Mucosa of rectum (tissue), 2 donors: ENCODE measurements around the gene CXCL9.

ENCODE experiments used
- H3K27ac ChIP-seq, 2 donors: one replicate each; pipeline ENCODE4 v1.7.0; 2013; ENCODE audit warnings: inconsistent platforms in 2 of 2, low read depth in 2 of 2, low read length in 2 of 2
- H3K27me3 ChIP-seq, 2 donors: one replicate each; pipeline ENCODE4 v1.7.0; 2013; ENCODE audit warnings: low read length in 2 of 2; ENCODE audit not compliant: control insufficient read depth in 2 of 2, insufficient read depth in 2 of 2
- H3K36me3 ChIP-seq, 2 donors: one replicate each; pipeline ENCODE4 v1.7.0; 2013; ENCODE audit warnings: low read length in 2 of 2; ENCODE audit not compliant: control insufficient read depth in 2 of 2, insufficient read depth in 2 of 2
- H3K4me1 ChIP-seq, 2 donors: one replicate each; pipeline ENCODE4 v1.7.0; 2013; ENCODE audit warnings: low read length in 2 of 2, mild to moderate bottlenecking in 1 of 2; ENCODE audit not compliant: control insufficient read depth in 2 of 2, insufficient read depth in 2 of 2
- H3K4me3 ChIP-seq, 2 donors: one replicate each; pipeline ENCODE4 v1.7.0; 2013; ENCODE audit warnings: low read length in 2 of 2
- H3K9ac ChIP-seq, 2 donors: one replicate each; pipeline ENCODE4 v1.7.0; 2013; ENCODE audit warnings: low read length in 2 of 2, low read depth in 1 of 2, mild to moderate bottlenecking in 1 of 2
- H3K9me3 ChIP-seq, 2 donors: one replicate each; pipeline ENCODE4 v1.7.0; 2013; ENCODE audit warnings: low read length in 2 of 2; ENCODE audit not compliant: control insufficient read depth in 2 of 2
- donor health status: healthy.
- donor health status: Normal muscosa, but diverticular disease.

Gene CXCL9

GRCh38 chr4:76013540-76013939 lies 6.2 kb upstream of the CXCL9 start:
- H3K36me3 ChIP-seq: no peaks in the 10 kb centered on the region
- H3K9me3 ChIP-seq: no peaks in the 10 kb centered on the region
- H3K4me1 ChIP-seq: peaks cover 0 to 6% of the 10 kb centered on the region in 2 donors
- no peaks in the 10 kb centered on the region for H3K27me3 ChIP-seq
- no peak overlapping the region for H3K4me3 ChIP-seq
- no peak overlapping the region for H3K27ac ChIP-seq
- H3K9ac ChIP-seq: no peak overlapping the region

- no peak overlapping the region for H3K9ac ChIP-seq
- H3K9me3 ChIP-seq: no peaks in the 10 kb centered on the region
- no peak overlapping the region for H3K4me3 ChIP-seq
- H3K27ac ChIP-seq: peak overlapping the region; percentile 67 to 73
- peaks cover 0 to 6% of the 10 kb centered on the region in 2 donors for H3K4me1 ChIP-seq
- no peaks in the 10 kb centered on the region for H3K27me3 ChIP-seq
- H3K36me3 ChIP-seq: no peaks in the 10 kb centered on the region
Observed at GRCh38 chr4:76012388-76012801, 5.1 kb upstream of the CXCL9 start.

- H3K9me3 ChIP-seq: no peaks in the 10 kb centered on the region
- H3K4me3 ChIP-seq: peak overlapping the region in 1 of 2 donors; percentile 10
- H3K9ac ChIP-seq: no peak overlapping the region
- no peaks in the 10 kb centered on the region for H3K36me3 ChIP-seq
- H3K27ac ChIP-seq: peak overlapping the region; percentile 67 to 73
- no peaks in the 10 kb centered on the region for H3K27me3 ChIP-seq
- peaks cover 0 to 6% of the 10 kb centered on the region in 2 donors for H3K4me1 ChIP-seq
Observed at GRCh38 chr4:76011700-76012387, 4.5 kb upstream of the CXCL9 start.

GRCh38 chr4:76011018-76011670 lies 3.8 kb upstream of the CXCL9 start:
- peaks cover 0 to 6% of the 10 kb centered on the region in 2 donors for H3K4me1 ChIP-seq
- H3K4me3 ChIP-seq: no peak overlapping the region
- peak overlapping the region; percentile 67 to 73 for H3K27ac ChIP-seq

GRCh38 chr4:76010576-76010975 lies 3.3 kb upstream of the CXCL9 start:
- Histone ChIP-seq H3K4me3 (no peak overlapping the region), H3K9me3 (no peaks in the 10 kb centered on the region), H3K4me1 (peaks cover 0 to 6% of the 10 kb centered on the region in 2 donors), H3K36me3 (no peaks in the 10 kb centered on the region), H3K27ac (no peak overlapping the region), H3K27me3 (no peaks in the 10 kb centered on the region), H3K9ac (no peak overlapping the region)

More at GRCh38 chr4:76011018-76011670, 3.8 kb upstream of the CXCL9 start:
- Histone ChIP-seq H3K36me3 (no peaks in the 10 kb centered on the region), H3K9ac (no peak overlapping the region), H3K9me3 (no peaks in the 10 kb centered on the region), H3K27me3 (no peaks in the 10 kb centered on the region)

- H3K4me3 ChIP-seq: no peak overlapping the region
- peaks cover 0 to 6% of the 10 kb centered on the region in 2 donors for H3K4me1 ChIP-seq
- no peak overlapping the region for H3K9ac ChIP-seq
- H3K9me3 ChIP-seq: no peaks in the 10 kb centered on the region
- no peaks in the 10 kb centered on the region for H3K36me3 ChIP-seq
- H3K27me3 ChIP-seq: no peaks in the 10 kb centered on the region
- H3K27ac ChIP-seq: no peak overlapping the region
Observed at GRCh38 chr4:76009311-76009710, 2.0 kb upstream of the CXCL9 start.

GRCh38 chr4:76003620-76004019 lies 3.7 kb downstream of the CXCL9 start:
- H3K9ac ChIP-seq: no peak overlapping the region
- H3K27ac ChIP-seq: no peak overlapping the region
- no peak overlapping the region for H3K4me3 ChIP-seq
- H3K9me3 ChIP-seq: no peaks in the 10 kb centered on the region
- H3K27me3 ChIP-seq: no peaks in the 10 kb centered on the region
- no peaks in the 10 kb centered on the region for H3K4me1 ChIP-seq
- H3K36me3 ChIP-seq: no peaks in the 10 kb centered on the region

GRCh38 chr4:76003035-76003434 lies 4.3 kb downstream of the CXCL9 start:
- H3K9ac ChIP-seq: no peak overlapping the region
- H3K4me3 ChIP-seq: no peak overlapping the region
- H3K36me3 ChIP-seq: no peaks in the 10 kb centered on the region
- no peaks in the 10 kb centered on the region for H3K9me3 ChIP-seq
- H3K4me1 ChIP-seq: no peaks in the 10 kb centered on the region
- no peaks in the 10 kb centered on the region for H3K27me3 ChIP-seq
- no peak overlapping the region for H3K27ac ChIP-seq

GRCh38 chr4:76002176-76002575 lies 5.1 kb downstream of the CXCL9 start:
- Histone ChIP-seq H3K27ac (no peak overlapping the region), H3K9me3 (no peaks in the 10 kb centered on the region), H3K4me1 (no peaks in the 10 kb centered on the region), H3K36me3 (no peaks in the 10 kb centered on the region), H3K4me3 (no peak overlapping the region), H3K27me3 (no peaks in the 10 kb centered on the region), H3K9ac (no peak overlapping the region)

- no peaks in the 10 kb centered on the region for H3K4me1 ChIP-seq
- H3K27me3 ChIP-seq: no peaks in the 10 kb centered on the region
- H3K9ac ChIP-seq: no peak overlapping the region
- H3K27ac ChIP-seq: no peak overlapping the region
- H3K9me3 ChIP-seq: no peaks in the 10 kb centered on the region
- H3K36me3 ChIP-seq: no peaks in the 10 kb centered on the region
- H3K4me3 ChIP-seq: no peak overlapping the region
Observed at GRCh38 chr4:76001700-76002099, 5.6 kb downstream of the CXCL9 start.
